ENCODE measurements around the gene TTLL3.
"Not testable (repeated sequence)": the region's sequence is repeated elsewhere in the genome, so short reads cannot be mapped to it uniquely, and the experiment has no call there.

The TTLL3 gene

DNA sequence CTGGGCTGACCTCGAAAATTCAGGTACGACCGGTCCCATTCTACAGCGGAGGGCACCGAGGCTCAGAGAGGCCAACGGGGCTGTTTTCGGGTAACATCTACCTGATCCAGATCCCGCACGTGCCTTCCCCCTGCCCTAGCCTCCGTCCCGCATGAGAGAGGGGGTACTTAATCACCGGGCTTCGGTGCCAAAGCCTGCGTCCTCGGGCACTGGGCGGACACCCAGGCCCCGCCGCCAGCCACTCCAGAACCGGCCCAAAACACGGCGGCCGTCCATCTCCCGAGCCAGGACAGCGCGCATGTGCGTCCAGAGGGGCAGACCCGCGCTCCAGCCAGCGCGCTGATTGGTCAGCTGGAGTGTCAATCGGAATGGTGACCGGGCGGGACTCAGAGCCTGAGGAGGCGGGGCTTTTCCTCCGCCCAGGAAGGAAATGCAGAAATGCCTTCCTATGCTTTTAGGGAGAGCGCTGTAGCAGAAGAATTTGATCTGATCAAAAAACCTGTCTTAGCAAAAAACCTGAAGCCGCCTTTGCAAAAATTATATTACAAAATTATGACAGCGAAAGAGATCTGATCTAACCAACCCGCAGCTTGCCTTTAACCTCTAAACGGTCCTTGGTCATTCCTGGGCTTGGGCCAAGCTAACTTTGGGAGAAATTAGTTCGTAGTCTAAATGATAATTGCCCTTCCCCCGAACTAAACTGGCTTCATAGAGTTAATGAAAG, 33.8 kb downstream of the TTLL3 start, which contains the start of gene RPUSD3:
Gene RPUSD3 (minus strand): TSS at position 294 of the 724 bp plus-strand sequence. CDS start 18 bp downstream, at position 276.
- DNase-seq: peak; percentile 97

- no peak for DNase-seq
Measured at GRCh38 chr3:9846231-9846630, 36.2 kb downstream of the TTLL3 start.

GRCh38 chr3:9846931-9847488, 36.9 kb downstream of the TTLL3 start:
- no peak for DNase-seq

GRCh38 chr3:9847870-9848269, 37.8 kb downstream of the TTLL3 start:
- not testable (repeated sequence) for DNase-seq

- not testable (repeated sequence) for DNase-seq
Measured at GRCh38 chr3:9848860-9849259, 38.8 kb downstream of the TTLL3 start.

DNA sequence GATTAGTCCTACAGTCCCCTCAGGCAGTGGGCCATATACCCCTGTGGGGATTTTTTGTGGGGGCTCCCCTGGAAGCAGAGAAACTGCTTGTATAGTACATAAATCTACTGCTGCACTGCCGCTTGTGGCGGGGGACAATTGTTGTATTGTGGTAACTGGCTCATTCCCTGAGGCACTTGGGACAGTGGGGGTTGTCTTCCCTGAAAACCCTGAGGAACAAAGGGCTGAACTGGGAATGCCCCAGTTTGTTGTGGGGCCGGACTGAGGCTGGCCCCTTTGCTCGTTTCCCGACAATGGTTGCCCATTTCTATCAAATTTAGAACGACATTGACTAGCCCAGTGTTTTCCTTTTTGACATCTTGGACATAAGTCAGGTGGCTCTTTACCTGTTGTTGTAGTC, 41.3 kb downstream of the TTLL3 start:
- DNase-seq: not testable (repeated sequence)

DNA sequence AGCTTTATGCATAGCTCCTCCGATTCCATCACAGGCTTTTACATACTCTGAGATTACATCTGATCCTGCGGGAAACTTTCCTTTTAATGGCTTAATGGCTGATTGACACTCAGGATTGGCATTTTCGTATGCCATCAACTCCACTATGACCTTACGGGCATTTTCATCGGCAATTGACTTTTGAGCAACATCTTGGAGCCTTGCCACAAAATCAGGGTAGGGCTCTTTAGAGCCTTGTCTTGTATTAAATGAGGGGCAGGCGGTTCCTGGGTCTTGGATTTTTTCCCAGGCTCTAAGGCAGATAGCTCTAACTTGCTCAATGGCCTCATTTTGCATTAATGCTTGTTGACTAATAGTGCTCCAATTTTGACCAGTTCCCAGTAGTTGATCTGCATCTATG, 41.9 kb downstream of the TTLL3 start:
- not testable (repeated sequence) for DNase-seq

DNA sequence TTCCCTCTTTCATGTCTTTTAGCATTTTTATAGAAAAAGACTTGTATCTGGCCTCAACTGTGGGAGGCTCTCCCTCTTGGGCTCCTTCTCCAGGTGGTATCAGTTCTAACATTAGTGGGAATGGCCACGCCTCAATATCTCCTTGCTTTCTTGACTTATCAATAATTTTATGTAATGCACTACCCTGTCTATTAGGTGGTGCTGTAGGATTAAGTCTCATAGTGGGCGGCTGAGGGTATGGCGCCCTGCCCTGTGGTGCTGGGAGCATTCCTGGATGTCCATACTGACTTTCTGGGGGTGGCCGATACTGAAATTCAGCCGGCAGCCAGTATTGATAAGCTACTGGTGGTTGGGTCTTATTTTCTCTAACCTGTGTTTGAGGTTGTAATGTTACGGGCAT, 42.5 kb downstream of the TTLL3 start:
- no peak for DNase-seq

DNA sequence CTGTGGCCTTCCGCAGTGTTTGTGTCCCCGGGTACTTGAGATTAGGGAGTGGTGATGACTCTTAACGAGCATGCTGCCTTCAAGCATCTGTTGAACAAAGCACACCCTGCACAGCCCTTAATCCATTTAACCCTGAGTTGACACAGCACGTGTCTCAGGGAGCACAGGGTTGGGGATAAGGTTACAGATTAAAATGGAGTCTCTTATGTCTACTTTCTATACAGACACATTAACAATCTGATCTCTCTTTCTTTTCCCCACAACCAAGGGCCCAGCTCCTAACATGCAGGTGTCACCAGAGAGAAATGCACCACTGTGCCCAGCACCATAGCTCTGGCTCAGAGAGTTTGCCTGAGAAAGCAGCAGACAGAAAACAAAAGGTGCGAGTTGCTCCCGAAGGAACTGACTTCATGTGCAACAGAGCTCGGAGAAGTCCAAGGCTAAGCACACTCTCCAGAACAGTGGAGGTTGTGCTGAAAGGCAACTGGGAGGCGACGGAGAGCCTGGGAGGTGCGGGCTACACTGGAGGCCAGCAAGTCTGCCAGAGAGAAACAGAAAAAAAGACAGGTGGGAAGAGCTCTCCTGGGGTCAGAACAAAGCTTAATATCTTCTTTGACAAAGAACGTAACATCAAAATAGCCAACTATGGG, 44.4 kb downstream of the TTLL3 start:
- not testable (repeated sequence) for DNase-seq

DNA sequence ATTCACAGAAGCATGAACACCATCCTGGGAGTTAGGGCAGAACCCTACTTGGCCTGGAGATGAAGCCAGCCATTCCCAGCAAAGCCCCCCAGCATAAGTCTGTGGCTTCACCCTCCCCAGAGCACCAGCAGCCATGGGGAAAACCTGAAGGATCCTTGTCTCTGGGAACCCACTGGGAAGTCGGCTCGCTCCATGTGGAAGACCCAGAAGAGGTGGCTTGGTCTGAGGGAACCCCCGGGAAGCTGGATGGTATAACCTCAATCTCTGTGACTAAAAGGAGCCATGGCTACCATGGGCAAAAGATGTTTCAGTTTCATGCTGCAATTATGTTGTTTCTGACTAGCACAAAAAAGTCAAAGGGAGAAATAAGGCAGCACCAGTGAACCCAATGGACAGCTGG, 45.5 kb downstream of the TTLL3 start:
- no peak for DNase-seq

- no peak for DNase-seq
Measured at GRCh38 chr3:9859530-9860025, 49.5 kb downstream of the TTLL3 start.

GRCh38 chr3:9861201-9861600, 51.1 kb downstream of the TTLL3 start:
- no peak for DNase-seq

GRCh38 chr3:9861626-9862130, 51.6 kb downstream of the TTLL3 start:
- no peak for DNase-seq

DNA sequence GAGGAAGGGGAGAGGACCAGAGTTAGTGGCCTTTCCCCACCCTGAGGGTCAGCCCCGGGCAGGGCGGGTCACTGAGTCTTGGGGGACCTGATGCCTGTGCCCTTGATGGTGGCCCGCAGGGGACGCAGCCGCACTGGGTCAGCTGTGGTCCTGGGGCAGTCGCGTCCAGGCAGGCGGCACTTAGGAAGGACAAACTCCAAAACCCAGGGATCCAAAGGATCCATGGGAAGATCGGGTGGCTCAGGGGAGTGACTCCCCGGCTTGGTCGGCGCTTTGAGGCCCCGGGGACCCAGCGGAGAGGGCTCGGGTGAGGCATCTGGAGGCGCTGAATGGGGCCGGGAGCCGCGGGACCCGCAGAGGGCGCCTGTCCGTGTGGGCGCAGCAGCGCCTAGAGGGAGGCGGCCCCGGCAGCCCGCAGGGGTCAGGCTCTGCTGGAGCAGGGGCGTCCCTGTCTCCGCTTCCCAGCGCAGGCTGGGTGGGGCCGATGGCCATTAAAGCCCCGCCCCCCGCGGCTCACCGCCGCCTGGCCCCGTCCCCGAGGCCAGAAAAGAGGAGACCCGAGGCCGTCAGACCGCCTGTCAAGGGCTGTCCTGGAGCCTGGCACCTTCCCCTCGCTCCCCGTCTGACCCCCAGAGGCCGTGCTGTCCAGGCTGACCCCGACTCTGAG, 52.5 kb downstream of the TTLL3 start:
- peak; percentile 48 for DNase-seq

DNA sequence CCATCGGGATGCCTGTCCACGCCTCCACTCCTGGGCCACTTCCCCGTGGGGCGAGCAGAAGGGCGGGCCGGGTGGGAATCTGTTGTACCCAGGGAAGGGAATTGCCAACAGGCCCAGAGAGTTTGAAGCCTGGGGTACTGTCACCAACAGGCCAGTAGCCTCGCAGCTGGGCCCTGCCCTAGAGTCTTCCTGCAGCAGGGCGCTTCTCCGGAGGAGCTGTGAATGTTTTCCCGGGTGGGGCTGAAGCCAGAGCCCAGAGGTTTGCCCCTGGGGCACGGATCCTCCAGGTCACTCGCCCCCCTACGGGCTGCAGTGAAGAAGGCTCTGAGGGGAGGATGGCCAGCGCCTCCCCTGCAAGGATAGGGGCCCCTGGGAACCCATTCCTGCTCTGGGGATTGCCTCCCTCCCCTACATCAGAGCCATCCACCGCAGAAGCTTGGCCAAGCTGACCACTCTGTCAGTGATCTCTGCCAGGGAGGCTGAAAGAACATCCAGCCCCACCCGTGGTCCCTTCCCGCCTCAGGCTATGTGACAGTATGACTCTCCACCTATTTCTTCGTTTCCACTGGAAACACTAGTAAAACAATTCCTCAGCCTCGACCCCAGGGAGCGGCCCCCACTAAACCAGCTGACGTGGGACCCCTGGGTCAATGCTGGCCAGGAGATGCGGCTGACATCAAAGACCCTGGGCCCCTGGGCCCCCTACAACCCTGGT, 53.2 kb downstream of the TTLL3 start:
- no peak for DNase-seq

DNA sequence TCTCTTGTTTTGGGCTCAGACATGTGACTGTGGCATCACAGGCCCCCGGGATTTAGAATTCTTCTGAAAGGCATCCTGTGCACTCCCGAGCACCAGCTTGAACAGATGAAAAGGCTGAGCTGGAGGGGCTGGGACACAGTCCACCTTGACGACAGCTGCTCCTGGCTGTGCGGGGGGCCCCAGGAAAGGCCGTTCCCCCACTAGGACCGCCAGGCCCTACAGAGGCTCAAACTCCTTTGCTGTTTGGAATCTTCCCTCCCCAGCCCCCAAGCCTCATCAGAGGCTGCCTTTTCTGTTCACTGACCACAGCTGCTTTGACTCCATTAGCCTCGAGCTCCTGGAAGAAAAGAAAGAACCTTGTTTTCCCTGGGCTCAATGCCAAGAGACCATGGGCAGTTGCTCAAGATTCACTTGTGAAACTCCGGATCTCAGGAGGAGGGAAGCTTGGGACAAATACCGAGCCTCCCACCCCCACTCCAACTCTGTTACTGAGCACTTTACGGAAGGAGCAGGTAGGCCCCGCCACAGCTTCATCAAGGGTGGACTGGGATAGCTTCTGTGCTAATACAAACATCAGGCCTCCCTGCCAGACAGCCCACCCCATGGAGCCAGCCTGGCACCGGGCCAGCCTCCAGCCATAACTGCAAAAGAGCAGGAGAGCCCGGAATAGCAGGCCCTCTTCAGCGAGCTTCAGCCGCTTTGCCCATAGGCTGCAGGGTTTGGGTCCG, 54.3 kb downstream of the TTLL3 start:
- no peak for DNase-seq

DNA sequence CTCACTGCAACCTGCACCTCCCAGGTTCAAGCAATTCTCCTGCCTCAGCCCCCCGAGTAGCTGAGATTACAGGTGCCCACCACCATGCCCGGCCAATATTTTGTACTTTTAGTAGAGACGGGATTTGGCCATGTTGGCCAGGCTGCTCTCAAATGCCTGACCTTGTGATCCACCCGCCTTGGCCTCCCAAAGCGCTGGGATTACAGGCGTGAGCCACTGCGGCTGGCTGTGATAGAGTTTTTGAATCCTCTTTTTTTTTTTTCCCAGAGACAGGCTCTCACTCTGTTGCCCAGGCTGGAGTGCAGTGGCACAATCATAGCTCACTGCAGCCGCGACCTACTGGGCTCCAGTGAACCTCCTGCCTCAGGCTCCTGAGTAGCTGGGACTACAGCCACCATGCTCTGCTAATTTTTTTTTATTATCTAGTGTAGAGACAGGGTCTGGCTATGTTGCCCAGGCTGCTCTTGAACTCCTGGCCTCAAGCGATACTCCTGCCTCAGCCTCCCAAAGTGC, 55.1 kb downstream of the TTLL3 start:
- DNase-seq: not testable (repeated sequence)

- no peak for DNase-seq
Measured at GRCh38 chr3:9866639-9867038, 56.6 kb downstream of the TTLL3 start.

DNA sequence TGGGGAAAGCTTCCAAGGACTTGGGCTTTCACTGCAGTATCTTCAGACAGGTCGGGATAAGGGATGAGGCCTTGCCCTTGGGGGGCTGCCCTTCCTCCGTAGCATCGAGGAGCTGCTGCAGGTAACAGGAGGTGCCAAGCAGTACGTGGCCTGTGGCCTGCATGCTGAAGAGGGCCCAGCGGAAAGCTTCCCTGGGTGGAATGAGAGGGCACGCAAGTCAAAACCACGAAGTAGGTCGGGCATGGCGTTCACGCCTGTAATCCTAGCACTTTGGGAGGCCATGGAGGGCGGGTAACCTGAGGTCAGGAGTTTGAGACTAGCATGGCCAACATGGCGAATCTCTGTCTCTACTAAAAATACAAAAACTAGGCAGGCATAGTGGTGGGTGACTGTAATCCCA, 57.0 kb downstream of the TTLL3 start:
- no peak for DNase-seq

DNA sequence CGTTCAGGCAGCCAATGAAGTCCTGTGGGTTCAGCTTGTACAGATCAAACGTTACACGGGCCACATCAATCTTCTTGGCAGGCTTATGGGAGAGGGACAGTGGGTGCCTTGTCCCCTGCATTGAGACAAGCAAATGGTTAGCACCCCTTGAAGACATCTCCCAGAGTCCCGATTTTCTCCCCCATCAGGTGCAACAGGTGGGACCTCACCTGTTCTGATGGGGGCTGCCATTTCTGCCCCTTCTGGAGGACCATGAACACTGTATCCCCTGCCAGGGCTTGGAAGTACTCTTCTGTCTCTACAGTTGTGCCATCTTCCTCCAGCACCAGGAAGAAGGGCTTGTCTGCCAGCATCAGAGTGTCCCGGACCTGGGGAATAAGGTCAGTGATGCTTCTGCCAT, 59.9 kb downstream of the TTLL3 start:
- no peak for DNase-seq

- DNase-seq: no peak
Measured at GRCh38 chr3:9870978-9871377, 60.9 kb downstream of the TTLL3 start.

DNA sequence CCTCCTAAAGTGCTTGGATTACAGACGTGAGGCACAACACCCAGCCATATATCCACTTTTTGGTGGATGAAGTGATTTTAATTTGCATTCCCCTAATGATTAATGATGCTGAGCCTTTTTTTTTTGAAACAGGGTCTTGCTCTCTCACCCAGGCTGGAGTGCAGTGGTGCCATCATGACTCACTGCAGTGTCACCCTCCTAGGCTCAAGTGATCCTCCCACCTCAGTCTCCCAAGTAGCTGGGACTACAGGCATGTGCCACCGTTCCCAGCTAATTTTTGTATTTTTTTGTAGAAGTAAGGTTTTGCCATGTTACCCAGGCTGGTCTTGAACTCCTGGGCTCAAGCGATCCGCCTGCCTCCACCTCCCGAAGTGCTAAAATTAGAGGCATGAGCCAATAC, 62.0 kb downstream of the TTLL3 start:
- DNase-seq: not testable (repeated sequence)

All from CD4-positive, alpha-beta T cell treated with Interleukin-17A for 4 hours (primary cell).